Naive thymus-derived CD8-positive, alpha-beta T cell (primary cell): ENCODE data around the gene TCHP. TPM values are rescaled to one million over a fixed set of nuclear protein-coding genes. Genes with fewer than 3 reads are reported as not detected.
A peak's percentile ranks its signal among the peaks of the same experiment; 100 is the strongest.

Experiments used
- ATAC-seq, 2 donors: fragments of 150-1000 bp; cut with Tn5 transposase in 1 of 2; sonication (Bioruptor Pico), chemical (Tn5 transposase) in 1 of 2; 1 replicate in 1 of 2; 2 replicates in 1 of 2; pipeline ENCODE4 v1.10.0; 2021; ENCODE audit warnings: mild to moderate bottlenecking in 2 of 2, moderate library complexity in 2 of 2
- POLR2A ChIA-PET: fragments of 350-600 bp; sonication (Branson Sonifier 250); formaldehyde crosslinking; loops from one replicate; lab custom pipeline; 2021; ENCODE audit warnings: antibody characterized with exemption; lab: Charles Lee
- DNase-seq, 10 donors: peaks; one replicate each; pipeline versions ENCODE4 v3.0.0 to v3.0.0-alpha.2; 2020 to 2022
- H3K27ac Mint-ChIP-seq, 10 donors: one replicate each; pipeline ENCODE4 v1.8.0; 2020 to 2022; ENCODE audit warnings: mild to moderate bottlenecking in 10 of 10, mixed read lengths in 10 of 10, moderate library complexity in 4 of 10, inconsistent platforms in 1 of 10
- H3K27me3 Mint-ChIP-seq, 5 donors: one replicate each; pipeline ENCODE4 v1.8.0; 2021 to 2022; ENCODE audit warnings: mixed read lengths in 5 of 5
- H3K36me3 Mint-ChIP-seq, 3 donors: one replicate each; pipeline ENCODE4 v1.8.0; 2020 to 2022; ENCODE audit warnings: mixed read lengths in 3 of 3, mild to moderate bottlenecking in 2 of 3, inconsistent platforms in 1 of 3
- H3K4me1 Mint-ChIP-seq, 4 donors: one replicate each; pipeline ENCODE4 v1.8.0; 2021 to 2022; ENCODE audit warnings: mixed read lengths in 4 of 4
- H3K4me3 Mint-ChIP-seq, 10 donors: one replicate each; pipeline ENCODE4 v1.8.0; 2020 to 2022; ENCODE audit warnings: mild to moderate bottlenecking in 10 of 10, mixed read lengths in 10 of 10, moderate library complexity in 6 of 10, inconsistent platforms in 1 of 10
- H3K9me3 Mint-ChIP-seq, 9 donors: one replicate each; pipeline ENCODE4 v1.8.0; 2020 to 2022; ENCODE audit warnings: mixed read lengths in 9 of 9, mild to moderate bottlenecking in 3 of 9, inconsistent platforms in 1 of 9, moderate library complexity in 1 of 9
- polyA plus RNA-seq, 3 donors: library from polyadenylated mRNA; unstranded; fragments of 300-500 nt; fragmentation: Illumina TruSeq; gene quantifications; one replicate each; pipeline ENCODE4 v1.2.3, GENCODE V29; 2021
- total RNA-seq, 8 experiments: library from RNA in 2 of 8; stranded (reverse) in 2 of 8; gene quantifications; one replicate each; pipeline ENCODE4 v1.2.3 and lab custom pipeline; 2021 to 2026

TCHP gene
- total and polyA plus RNA-seq, 5 experiments from 2014 or later: 6.7 to 39.1 (median 11.1) TPM

DNA sequence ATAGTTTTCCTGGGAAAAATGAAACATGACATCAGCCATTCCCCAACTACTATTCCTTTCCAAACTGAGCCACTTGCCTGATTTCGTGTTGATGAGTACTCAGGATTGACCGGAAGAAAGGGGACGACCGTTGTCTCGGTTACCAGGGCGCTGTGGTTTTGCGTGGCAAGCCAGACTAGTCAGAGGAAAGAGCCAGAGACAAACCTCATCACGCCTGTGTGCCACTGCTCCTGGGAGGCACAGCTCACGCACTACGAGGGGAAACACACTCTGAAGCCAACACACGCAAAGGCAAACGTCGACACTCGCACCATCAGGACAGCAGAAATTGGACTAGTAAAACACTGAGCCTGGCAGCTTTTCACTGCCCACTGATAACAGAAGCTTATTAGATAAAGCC lies 61.1 kb downstream of the TCHP start:
- no peak for DNase-seq
- H3K36me3 Mint-ChIP-seq: peaks cover 5 to 90% (median 21%) of the 10 kb centered on the region in 3 donors
- H3K27ac Mint-ChIP-seq: peak overlapping the region in 3 of 10 donors; percentile 13 to 38 (median 15)
- H3K4me1 Mint-ChIP-seq: peaks cover 0 to 17% (median 2%) of the 10 kb centered on the region in 4 donors
- H3K9me3 Mint-ChIP-seq: no peaks in the 10 kb centered on the region
- POLR2A ChIA-PET: no interaction called here
- no peaks in the 10 kb centered on the region for H3K27me3 Mint-ChIP-seq
- H3K4me3 Mint-ChIP-seq: no peak overlapping the region
- no peak for ATAC-seq

DNA sequence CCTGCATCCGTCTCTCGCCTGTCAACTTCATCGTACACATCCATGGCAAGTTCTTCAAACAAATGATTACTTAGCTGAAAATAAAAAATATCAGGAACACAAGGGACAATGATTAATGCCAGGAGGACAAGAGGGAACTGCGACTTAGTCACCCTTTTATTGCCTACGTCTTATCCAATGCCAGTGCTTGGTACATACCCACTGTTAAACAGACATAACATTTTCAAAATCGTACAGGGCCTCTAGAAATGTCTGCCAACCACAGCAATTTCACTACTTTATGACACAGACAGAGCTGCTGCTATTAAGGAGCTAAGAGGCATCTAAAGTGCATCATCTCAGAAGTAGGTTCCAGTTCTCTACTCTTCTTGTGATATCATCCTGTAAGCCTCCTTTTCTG lies 61.5 kb downstream of the TCHP start:
- Mint-ChIP-seq H3K27ac (no peak overlapping the region), H3K9me3 (no peaks in the 10 kb centered on the region), H3K27me3 (no peaks in the 10 kb centered on the region), H3K4me3 (no peak overlapping the region), H3K36me3 (peaks cover 5 to 88% (median 19%) of the 10 kb centered on the region in 3 donors), H3K4me1 (peaks cover 0 to 17% (median 2%) of the 10 kb centered on the region in 4 donors)
- no peak for ATAC-seq
- POLR2A ChIA-PET: no interaction called here
- no peak for DNase-seq

DNA sequence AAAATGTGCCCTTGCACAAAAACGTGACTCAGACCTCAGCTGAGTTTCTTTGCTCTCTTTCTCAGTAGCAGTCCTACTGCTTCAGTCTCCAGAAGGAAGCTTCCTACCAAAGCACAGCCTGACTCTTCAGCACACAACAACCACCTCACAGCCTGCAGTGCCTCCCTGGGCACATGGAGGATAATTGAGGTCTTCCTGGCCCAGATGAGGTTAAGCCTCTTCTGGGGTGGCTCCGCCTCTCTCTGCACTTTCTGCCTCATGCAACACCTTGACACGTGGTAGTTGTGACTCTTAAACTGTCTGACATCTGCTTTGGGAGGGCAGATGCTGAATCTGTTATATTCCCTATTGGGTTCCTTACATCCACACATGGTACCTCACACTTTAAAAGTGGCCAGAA lies 62.3 kb downstream of the TCHP start:
- Mint-ChIP-seq H3K9me3 (no peaks in the 10 kb centered on the region), H3K27ac (peak overlapping the region in 1 of 10 donors; percentile 54), H3K36me3 (peaks cover 5 to 89% (median 19%) of the 10 kb centered on the region in 3 donors), H3K4me3 (no peak overlapping the region), H3K4me1 (peaks cover 0 to 17% (median 2%) of the 10 kb centered on the region in 4 donors), H3K27me3 (no peaks in the 10 kb centered on the region)
- no peak for DNase-seq
- no peak for ATAC-seq
- POLR2A ChIA-PET: no interaction called here

DNA sequence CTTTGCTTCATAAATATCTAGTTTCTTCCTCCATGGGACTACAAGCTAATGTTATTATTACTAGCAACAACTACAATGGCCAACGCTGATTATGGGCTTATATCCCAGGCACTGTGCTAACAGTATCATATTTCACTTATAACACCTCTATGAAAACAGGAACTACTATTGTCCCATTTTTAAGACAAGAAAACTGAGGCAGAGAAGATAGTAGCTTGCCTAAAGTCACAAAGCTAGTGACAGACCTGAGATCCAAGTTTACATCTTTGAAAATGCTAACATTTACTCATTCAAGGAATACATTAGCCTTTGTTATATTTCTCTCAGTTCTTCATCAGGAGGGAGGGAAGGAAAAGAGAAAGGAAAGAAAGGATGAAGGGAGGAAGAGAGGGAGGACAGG lies 63.3 kb downstream of the TCHP start:
- Mint-ChIP-seq H3K4me3 (no peak overlapping the region), H3K27me3 (no peaks in the 10 kb centered on the region), H3K27ac (peak overlapping the region in 6 of 10 donors; percentile 47 to 65 (median 56)), H3K36me3 (peaks cover 5 to 88% (median 19%) of the 10 kb centered on the region in 3 donors), H3K4me1 (peaks cover 2 to 17% (median 4%) of the 10 kb centered on the region in 4 donors), H3K9me3 (no peaks in the 10 kb centered on the region)
- DNase-seq (no peak), ATAC-seq (no peak)
- POLR2A ChIA-PET: interaction anchor here (0.5 kb wide), 1 partner anchor 1773 kb away, joined by 5 read pairs; no protein-coding TSS in a partner anchor

DNA sequence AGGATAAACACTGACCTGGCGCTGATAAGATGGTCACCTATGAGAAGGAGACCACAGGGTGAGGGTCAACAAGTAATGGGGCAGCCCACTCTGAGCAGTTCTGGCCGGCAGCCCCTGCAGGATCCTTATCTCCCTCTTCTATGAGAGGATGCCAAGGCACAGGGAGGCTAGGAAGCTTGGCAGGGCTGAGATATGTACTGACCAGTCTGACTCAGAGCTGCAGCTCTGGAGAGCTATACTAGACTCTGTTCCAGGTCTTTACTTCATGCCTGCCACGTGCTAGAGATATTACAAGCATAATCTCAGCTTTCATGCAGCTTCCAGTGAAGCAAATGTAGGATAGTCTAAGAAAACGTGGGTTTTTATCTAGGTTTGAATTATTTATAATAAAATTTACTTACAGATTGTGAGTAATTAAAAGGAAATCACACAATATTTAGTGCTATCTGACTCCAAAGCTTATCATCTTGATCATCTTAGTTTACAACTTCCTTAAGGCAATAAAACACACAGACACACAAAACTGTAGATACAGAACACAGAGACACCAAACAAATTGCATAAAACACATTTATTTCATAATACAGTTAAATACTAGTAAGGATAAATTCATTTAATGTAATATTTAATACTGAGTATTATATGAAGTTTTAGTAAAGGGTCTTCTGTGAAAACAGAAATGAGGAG lies 63.8 kb downstream of the TCHP start:
- H3K4me3 Mint-ChIP-seq: no peak overlapping the region
- peak overlapping the region in 7 of 10 donors; percentile 22 to 88 (median 47) for H3K27ac Mint-ChIP-seq
- H3K27me3 Mint-ChIP-seq: no peaks in the 10 kb centered on the region
- no peaks in the 10 kb centered on the region for H3K9me3 Mint-ChIP-seq
- DNase-seq (no peak), ATAC-seq (no peak)
- H3K4me1 Mint-ChIP-seq: peaks cover 2 to 17% (median 4%) of the 10 kb centered on the region in 4 donors
- peaks cover 5 to 83% (median 19%) of the 10 kb centered on the region in 3 donors for H3K36me3 Mint-ChIP-seq
- POLR2A ChIA-PET: interaction anchor here (0.5 kb wide), 1 partner anchor 1772 kb away, joined by 5 read pairs; no protein-coding TSS in a partner anchor

DNA sequence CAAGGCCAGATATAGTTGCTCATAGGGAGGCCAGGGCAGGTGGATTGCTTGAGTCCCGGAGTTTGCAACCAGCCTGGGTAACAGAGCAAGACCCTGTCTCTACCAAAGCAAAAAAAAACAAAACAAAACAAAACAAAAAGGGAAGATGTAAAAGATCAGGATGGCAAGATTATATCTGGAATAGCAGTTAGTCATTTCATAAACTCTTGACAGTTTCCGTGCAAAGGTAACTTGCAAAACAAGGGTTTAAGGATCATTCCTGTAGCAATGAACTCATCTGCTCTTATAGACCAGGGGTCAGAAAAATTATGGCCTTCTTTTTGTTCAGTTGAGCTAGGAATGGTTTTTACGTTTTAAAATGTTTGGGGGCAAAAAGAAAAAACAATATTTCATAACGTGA lies 66.5 kb downstream of the TCHP start:
- no peaks in the 10 kb centered on the region for H3K9me3 Mint-ChIP-seq
- no peaks in the 10 kb centered on the region for H3K27me3 Mint-ChIP-seq
- H3K4me3 Mint-ChIP-seq: no peak overlapping the region
- POLR2A ChIA-PET: no interaction called here
- DNase-seq (no peak), ATAC-seq (no peak)
- H3K36me3 Mint-ChIP-seq: peaks cover 5 to 81% (median 17%) of the 10 kb centered on the region in 3 donors
- H3K4me1 Mint-ChIP-seq: peaks cover 2 to 17% (median 5%) of the 10 kb centered on the region in 4 donors
- H3K27ac Mint-ChIP-seq: peak overlapping the region in 3 of 10 donors; percentile 58 to 69 (median 69)

DNA sequence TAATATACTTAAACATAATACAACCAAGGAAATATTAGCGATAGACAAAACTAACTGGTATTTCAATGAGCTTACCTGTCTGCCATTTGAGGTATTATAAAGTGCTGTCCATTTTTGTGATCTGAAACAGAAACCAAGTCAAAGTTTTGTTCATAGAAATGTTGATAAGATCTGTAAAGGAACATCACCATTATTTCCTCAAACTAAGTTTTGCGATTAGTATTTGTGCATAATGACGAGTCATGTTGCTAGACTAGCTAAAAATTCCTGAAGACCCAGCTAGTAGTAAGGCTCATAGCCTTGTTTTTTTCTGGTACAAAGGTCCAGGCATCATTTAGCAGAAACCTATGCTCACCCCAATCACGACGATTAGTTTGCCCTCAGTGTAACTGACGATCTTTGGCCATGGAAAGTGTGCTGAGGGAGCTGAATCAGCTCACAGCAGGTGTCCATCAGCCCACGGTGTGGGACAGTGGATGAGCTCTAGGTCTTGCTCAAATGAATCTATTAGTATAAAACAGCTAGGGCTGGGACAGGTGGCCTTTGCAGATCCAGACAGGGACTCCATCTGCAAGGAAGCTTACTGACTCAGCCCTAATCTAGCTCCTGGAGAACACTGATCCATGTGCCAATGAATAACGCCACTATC lies 67.4 kb downstream of the TCHP start:
- Mint-ChIP-seq H3K4me3 (no peak overlapping the region), H3K27me3 (no peaks in the 10 kb centered on the region), H3K36me3 (peaks cover 5 to 83% (median 19%) of the 10 kb centered on the region in 3 donors), H3K27ac (peak overlapping the region in 8 of 10 donors; percentile 2 to 80 (median 62)), H3K4me1 (peaks cover 2 to 17% (median 5%) of the 10 kb centered on the region in 4 donors), H3K9me3 (no peaks in the 10 kb centered on the region)
- no peak for DNase-seq
- ATAC-seq: no peak
- POLR2A ChIA-PET: no interaction called here

Other genes starting within 250 kb of the TCHP start
- 1 to 10 TPM; 1.6 TPM for gene FAM222A, start 186.4 kb upstream of the TCHP start, total RNA-seq
- gene FAM222A, start 186.4 kb upstream of the TCHP start, polyA plus RNA-seq: under 1 TPM; 0.16 to 0.28 (median 0.22) TPM
- not detected for gene TRPV4, start 66.9 kb upstream of the TCHP start, total RNA-seq
- gene TRPV4, start 66.9 kb upstream of the TCHP start, polyA plus RNA-seq: not detected
- 10 to 100 TPM; 21.2 to 21.8 TPM for gene GLTP, start 19.7 kb upstream of the TCHP start, total RNA-seq
- 10 to 100 TPM; 29.7 to 41.7 (median 41.1) TPM for gene GLTP, start 19.7 kb upstream of the TCHP start, polyA plus RNA-seq
- gene GIT2, start 96.1 kb downstream of the TCHP start, total RNA-seq: 100 to 1,000 TPM in 1 of 2 experiments, 10 to 100 TPM in 1; 99.0 to 102 TPM
- gene GIT2, start 96.1 kb downstream of the TCHP start, polyA plus RNA-seq: 10 to 100 TPM; 54.9 to 67.4 (median 57.6) TPM
- gene ANKRD13A, start 99.2 kb downstream of the TCHP start, total RNA-seq: 10 to 100 TPM; 56.8 to 61.7 TPM
- 10 to 100 TPM; 37.0 to 45.9 (median 40.1) TPM for gene ANKRD13A, start 99.2 kb downstream of the TCHP start, polyA plus RNA-seq
- gene C12orf76, start 148.2 kb downstream of the TCHP start, total RNA-seq: 10 to 100 TPM; 20.2 to 22.3 TPM
- gene C12orf76, start 148.2 kb downstream of the TCHP start, polyA plus RNA-seq: 10 to 100 TPM; 15.6 to 19.2 (median 18.8) TPM
- 1 to 10 TPM; 2.3 to 2.5 TPM for gene IFT81, start 224.1 kb downstream of the TCHP start, total RNA-seq
- gene IFT81, start 224.1 kb downstream of the TCHP start, polyA plus RNA-seq: under 1 TPM; 0.45 to 0.82 (median 0.56) TPM